ENCODE measurements around the gene ACAT2.
"Not testable (repeated sequence)": the region's sequence is repeated elsewhere in the genome, so short reads cannot be mapped to it uniquely, and the experiment has no call there.

GRCh38 chr6:159824690-159825089 lies 62.8 kb downstream of the ACAT2 start:
- TF ChIP-seq CTCF, EP300, POLR2A (IDR thresholded peaks at IDR 0.05): not testable (repeated sequence)
